GM10266 (cell line): ENCODE data around the gene PPP1CA.
A peak's percentile ranks its signal among the peaks of the same experiment; 100 is the strongest.

ENCODE experiments used
- DNase-seq: peaks from one replicate; pipeline ENCODE4 v3.0.0; 2012; ENCODE audit errors: extremely low spot score
- CTCF ChIP-seq: IDR thresholded peaks from 2 replicates; pipeline ENCODE4 v1.5.1; 2012; ENCODE audit warnings: mild to moderate bottlenecking, low read depth; ENCODE audit not compliant: control insufficient read depth, insufficient read depth; ENCODE audit errors: missing control alignments

PPP1CA gene

GRCh38 chr11:67356864-67357561, 44.6 kb downstream of the PPP1CA start:
- peak; percentile 79 for DNase-seq
- TF ChIP-seq CTCF: peak; percentile 93

GRCh38 chr11:67356387-67356863, 45.2 kb downstream of the PPP1CA start:
- TF ChIP-seq CTCF: no peak
- no peak for DNase-seq

- no peak for TF ChIP-seq CTCF
- no peak for DNase-seq
These were observed 45.8 kb downstream of the PPP1CA start for GRCh38 chr11:67355794-67356386.

- no peak for TF ChIP-seq CTCF
- peak; percentile 6 for DNase-seq
These were observed 46.5 kb downstream of the PPP1CA start for GRCh38 chr11:67355023-67355793.

GRCh38 chr11:67354075-67355022, 47.3 kb downstream of the PPP1CA start:
- DNase-seq: peak; percentile 10
- no peak for TF ChIP-seq CTCF

- DNase-seq: peak; percentile 96
- TF ChIP-seq CTCF: no peak
These were observed 48.2 kb downstream of the PPP1CA start, which contains the start of gene POLD4 for GRCh38 chr11:67353317-67354074. POLD4 (minus strand) TSS chr11:67353546; CDS start chr11:67353399, 147 bp downstream.
